GM18517 (cell line): ENCODE data around the gene NKD1.

Experiments
- ATAC-seq: cut with Tn5 transposase; IDR thresholded peaks from one replicate; pipeline ENCODE4 v1.9.1; 2021; ENCODE audit warnings: mild to moderate bottlenecking, moderate library complexity; ENCODE audit not compliant: unreplicated experiment

NKD1 gene

GRCh38 chr16:50611995-50612848, 64.0 kb downstream of the NKD1 start:
- no peak for ATAC-seq

GRCh38 chr16:50612849-50613198, 64.6 kb downstream of the NKD1 start:
- ATAC-seq = no peak

- ATAC-seq = no peak
Observed at GRCh38 chr16:50613281-50613963, 65.2 kb downstream of the NKD1 start.

GRCh38 chr16:50613964-50614474, 65.8 kb downstream of the NKD1 start:
- ATAC-seq = no peak

- no peak for ATAC-seq
Observed at GRCh38 chr16:50614955-50615724, 66.9 kb downstream of the NKD1 start.

GRCh38 chr16:50615891-50616290, 67.7 kb downstream of the NKD1 start:
- ATAC-seq = no peak

GRCh38 chr16:50616386-50616785, 68.2 kb downstream of the NKD1 start:
- ATAC-seq = no peak

- no peak for ATAC-seq
Observed at GRCh38 chr16:50616883-50617645, 68.9 kb downstream of the NKD1 start.

- no peak for ATAC-seq
Observed at GRCh38 chr16:50617646-50618184, 69.5 kb downstream of the NKD1 start.

GRCh38 chr16:50618238-50618918, 70.2 kb downstream of the NKD1 start:
- ATAC-seq = no peak

GRCh38 chr16:50619702-50620491, 71.7 kb downstream of the NKD1 start:
- no peak for ATAC-seq

GRCh38 chr16:50620646-50621451, 72.7 kb downstream of the NKD1 start:
- ATAC-seq = no peak

- no peak for ATAC-seq
Observed at GRCh38 chr16:50621452-50621792, 73.2 kb downstream of the NKD1 start.

- ATAC-seq = no peak
Observed at GRCh38 chr16:50622029-50622428, 73.8 kb downstream of the NKD1 start.

- ATAC-seq = no peak
Observed at GRCh38 chr16:50622643-50623369, 74.6 kb downstream of the NKD1 start.

- no peak for ATAC-seq
Observed at GRCh38 chr16:50624449-50624970, 76.3 kb downstream of the NKD1 start.

- no peak for ATAC-seq
Observed at GRCh38 chr16:50625374-50625773, 77.2 kb downstream of the NKD1 start.
